PFSK-1 (cell line): ENCODE data around the gene TEDC2.

ENCODE experiments used
- FOXP2 ChIP-seq: optimal IDR thresholded peaks from 2 replicates; pipeline ENCODE3; 2011; ENCODE audit warnings: borderline replicate concordance, control low read depth, inconsistent platforms; ENCODE audit not compliant: insufficient read depth; ENCODE audit errors: extremely low read length, extremely low read depth
- POLR2AphosphoS5 ChIP-seq: IDR thresholded peaks from 2 replicates; pipeline ENCODE4 v1.6.1; 2012; ENCODE audit warnings: low read depth, mild to moderate bottlenecking, control low read depth, low read length, moderate library complexity
- REST ChIP-seq, 2 experiments: IDR thresholded peaks; 2 replicates each; pipeline versions ENCODE4 v1.6.1 to v1.8.0; 2011 to 2012; ENCODE audit warnings: low read depth in 2 of 2, low read length in 2 of 2, control low read depth in 1 of 2, inconsistent platforms in 1 of 2, mild to moderate bottlenecking in 1 of 2, moderate library complexity in 1 of 2; ENCODE audit not compliant: insufficient read depth in 1 of 2
- SIN3A ChIP-seq: IDR thresholded peaks from 2 replicates; pipeline ENCODE4 v1.6.1; 2012; ENCODE audit warnings: mild to moderate bottlenecking, low read length, moderate library complexity, borderline replicate concordance; ENCODE audit not compliant: insufficient read depth
- TAF1 ChIP-seq: IDR thresholded peaks from 2 replicates; pipeline ENCODE4 v1.6.1; 2012; ENCODE audit warnings: low read length, control low read depth, borderline replicate concordance; ENCODE audit not compliant: insufficient read depth

GRCh38 chr16:2428784-2429033 is 31.2 kb upstream of the TEDC2 start:
- TF ChIP-seq POLR2AphosphoS5, result no peak
- TF ChIP-seq REST (IDR thresholded peaks at IDR 0.05; ENCODE audit: insufficient read depth in 1 of 2, low read depth in 2 of 2, low read length in 2 of 2), result no peak
- TF ChIP-seq SIN3A, result no peak
- TF ChIP-seq FOXP2, result no peak
- TF ChIP-seq TAF1, result no peak
